GM19035 (cell line): Measurements from ENCODE around the gene SMPD2.

Experiments used
- ATAC-seq: cut with Tn5 transposase; IDR thresholded peaks from one replicate; pipeline ENCODE4 v1.9.1; 2021; ENCODE audit not compliant: unreplicated experiment

Gene SMPD2

DNA sequence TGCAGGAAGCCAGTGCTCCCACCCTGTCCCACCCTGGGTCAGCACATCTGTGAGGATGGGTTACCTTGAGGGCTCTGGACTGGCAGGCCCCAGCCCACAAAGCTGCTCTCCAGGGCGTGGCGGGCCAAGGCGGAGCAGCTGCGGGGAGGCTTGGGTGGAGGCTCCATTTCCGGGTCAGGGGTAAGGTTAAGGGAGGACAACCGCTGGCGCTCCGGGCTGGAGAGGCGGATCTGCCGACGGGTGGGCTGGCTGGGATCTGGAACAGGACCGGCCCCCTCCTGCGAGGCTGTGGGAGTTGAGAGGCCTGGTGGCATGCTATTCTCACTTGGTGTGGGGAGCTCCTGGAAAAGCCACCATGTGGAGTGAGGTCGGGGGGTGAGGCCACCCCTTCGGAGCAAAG lies 5.5 kb downstream of the SMPD2 start:
- no peak for ATAC-seq

- no peak for ATAC-seq
Observed at GRCh38 chr6:109446541-109446940, 6.0 kb downstream of the SMPD2 start.

DNA sequence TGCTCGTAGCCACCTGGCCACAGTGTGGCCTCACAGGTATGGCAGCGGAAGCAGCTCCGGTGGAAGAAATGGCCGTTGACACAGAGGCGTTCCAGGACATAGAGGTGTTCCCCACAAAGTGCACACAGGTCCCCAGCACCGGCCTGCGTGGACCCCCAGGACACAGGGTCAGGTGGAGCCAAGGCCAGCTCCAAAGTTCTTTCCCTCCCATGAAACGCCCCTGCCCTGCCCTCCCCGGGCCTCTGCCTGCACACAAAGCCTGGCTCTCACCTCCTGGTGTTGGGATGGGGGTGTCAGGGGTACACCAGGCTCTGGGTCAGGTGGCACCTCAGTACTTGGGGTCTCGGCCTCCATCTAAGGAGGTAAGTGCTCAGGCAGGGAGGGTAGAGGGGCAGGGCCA lies 6.6 kb downstream of the SMPD2 start:
- ATAC-seq: no peak

- no peak for ATAC-seq
Observed at GRCh38 chr6:109447878-109448555, 7.5 kb downstream of the SMPD2 start.

- ATAC-seq: no peak
Observed at GRCh38 chr6:109448615-109449014, 8.1 kb downstream of the SMPD2 start.

GRCh38 chr6:109449064-109449794 lies 8.7 kb downstream of the SMPD2 start:
- ATAC-seq: no peak

- ATAC-seq: no peak
Observed at GRCh38 chr6:109449795-109450673, 9.5 kb downstream of the SMPD2 start.

GRCh38 chr6:109450801-109451200 lies 10.3 kb downstream of the SMPD2 start:
- ATAC-seq: no peak

DNA sequence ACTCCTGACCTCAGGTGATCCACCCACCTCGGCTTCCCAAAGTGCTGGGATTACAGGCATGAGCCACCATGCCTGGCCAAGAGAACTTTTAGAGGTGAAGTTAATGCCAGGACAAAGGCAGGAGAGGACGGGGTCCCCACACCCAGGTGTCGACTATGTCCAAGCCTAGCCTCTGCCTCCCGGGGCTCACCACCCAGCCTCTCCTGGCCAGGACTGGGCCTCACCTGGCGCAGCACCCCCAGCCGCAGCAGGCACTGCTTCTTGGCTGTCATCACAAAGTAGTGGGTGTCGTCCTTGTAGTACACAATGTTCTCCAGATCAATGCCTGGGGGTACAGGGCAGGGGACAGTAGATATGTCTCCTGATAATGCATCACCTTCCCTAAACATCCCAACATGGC lies 10.9 kb downstream of the SMPD2 start:
- ATAC-seq: no peak

GRCh38 chr6:109452181-109452580 lies 11.7 kb downstream of the SMPD2 start:
- no peak for ATAC-seq

- ATAC-seq: no peak
Observed at GRCh38 chr6:109453156-109453555, 12.6 kb downstream of the SMPD2 start.

GRCh38 chr6:109453594-109454495 lies 13.3 kb downstream of the SMPD2 start:
- ATAC-seq: no peak

DNA sequence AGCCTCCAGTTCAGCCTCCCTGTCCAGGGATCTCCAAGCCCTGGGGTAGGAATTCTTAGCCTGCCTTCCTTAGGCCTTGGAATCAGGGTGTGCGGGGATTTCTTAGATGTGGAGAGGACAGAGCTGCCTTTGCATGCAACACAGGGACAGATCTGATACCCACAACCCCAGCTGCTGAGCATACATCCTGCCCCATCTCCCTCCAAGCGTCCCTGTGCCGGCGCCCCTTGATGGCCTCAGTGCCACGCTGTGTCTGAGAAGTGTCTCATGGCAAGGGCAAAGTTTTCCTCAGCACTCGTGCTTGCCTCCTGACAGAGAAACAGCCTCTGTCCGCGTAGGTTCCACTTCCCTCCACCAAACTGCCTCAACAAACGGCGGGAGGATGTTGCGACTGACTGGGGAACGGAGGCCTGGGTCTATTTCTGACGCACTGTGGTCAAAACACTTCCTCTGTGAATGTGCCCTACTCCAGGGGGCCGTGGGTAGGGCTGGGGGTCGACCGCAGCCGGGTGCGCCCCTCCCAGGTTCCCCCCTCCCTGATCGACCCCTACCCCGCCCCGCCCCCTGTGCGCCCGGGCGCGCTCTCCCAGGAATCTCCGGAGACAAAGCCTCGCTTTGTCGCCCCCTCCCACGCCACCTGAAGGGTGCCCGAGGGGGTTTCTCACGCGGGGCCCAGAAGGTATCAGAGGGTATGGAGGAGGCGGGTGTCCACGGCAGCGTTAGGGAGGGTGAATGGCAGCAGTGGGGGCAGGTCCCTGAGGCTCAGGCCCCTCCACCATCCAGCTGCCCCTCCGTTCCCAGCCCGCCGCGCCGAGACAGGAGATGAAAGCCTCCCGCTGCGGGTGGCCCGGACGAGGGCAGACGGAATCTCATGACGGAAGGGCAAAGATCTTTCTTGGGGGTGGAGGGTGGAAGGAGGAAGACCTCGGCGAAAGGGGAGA lies 14.2 kb downstream of the SMPD2 start:
- ATAC-seq: peak; percentile 32

- peak; percentile 60 for ATAC-seq
Observed at GRCh38 chr6:109455437-109456110, 15.1 kb downstream of the SMPD2 start, which contains the start of gene MICAL1. TSS of gene MICAL1 (minus strand) at chr6:109455772. CDS start at chr6:109454196, 1,576 bp downstream.

DNA sequence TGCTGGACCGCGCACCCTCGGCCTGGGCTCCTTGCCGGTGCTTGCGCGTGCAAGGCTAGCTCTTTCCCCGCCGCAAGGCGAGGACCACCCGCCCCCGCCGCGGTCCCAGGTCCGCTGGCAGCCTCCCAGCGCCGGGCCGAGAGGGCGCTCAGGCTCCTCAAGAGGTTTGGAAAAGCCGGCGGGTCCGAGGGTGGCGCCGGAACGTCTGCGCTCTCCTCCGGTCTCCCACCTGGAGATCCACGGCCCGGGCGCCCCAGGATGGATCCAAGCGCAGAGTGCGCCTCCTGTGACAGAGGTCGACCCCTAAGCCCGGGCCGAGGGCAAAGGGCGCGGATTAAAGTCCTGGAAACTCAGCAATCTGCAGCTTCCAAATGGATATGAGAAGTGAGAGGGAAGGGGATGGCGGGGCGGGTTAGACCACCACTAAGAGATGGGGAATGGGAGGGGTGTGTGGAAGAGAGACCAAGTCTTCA lies 15.6 kb downstream of the SMPD2 start:
- ATAC-seq: peak; percentile 5

- no peak for ATAC-seq
Observed at GRCh38 chr6:109456710-109457561, 16.4 kb downstream of the SMPD2 start.

DNA sequence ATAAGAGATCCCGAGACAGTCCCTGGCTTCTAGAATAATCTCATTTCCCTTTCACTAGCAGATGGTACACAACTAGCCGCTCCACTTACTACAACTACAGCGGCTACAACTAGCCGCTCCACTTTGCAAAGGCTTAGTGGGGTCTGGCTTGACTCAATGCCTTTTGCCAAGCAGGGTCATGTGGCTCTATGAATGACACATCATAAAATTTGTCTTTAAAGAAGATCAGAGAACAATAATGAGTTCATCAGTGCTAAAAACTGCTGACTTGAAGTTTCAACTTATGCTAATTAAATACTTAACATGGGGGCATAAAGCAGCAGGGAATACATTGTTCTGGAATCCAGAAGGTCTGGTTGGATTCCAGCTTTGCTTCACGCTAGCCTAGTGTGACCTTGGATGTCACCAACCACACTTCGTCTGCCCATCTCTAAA lies 17.1 kb downstream of the SMPD2 start:
- ATAC-seq: no peak
